SW480 (cell line): ENCODE data around the gene MYH14.

Experiments used
- DNase-seq: peaks from one replicate; pipeline ENCODE4 v3.0.0-alpha.2; 2016; ENCODE audit warnings: low spot score

The MYH14 gene

GRCh38 chr19:50195224-50195623 lies 8.2 kb upstream of the MYH14 start:
- DNase-seq: no peak

GRCh38 chr19:50196322-50196932 lies 7.0 kb upstream of the MYH14 start:
- no peak for DNase-seq

GRCh38 chr19:50197348-50197747 lies 6.1 kb upstream of the MYH14 start:
- no peak for DNase-seq

GRCh38 chr19:50198431-50199258 lies 4.8 kb upstream of the MYH14 start:
- DNase-seq: no peak

GRCh38 chr19:50199259-50199555 lies 4.2 kb upstream of the MYH14 start:
- no peak for DNase-seq

GRCh38 chr19:50202386-50202785 lies 1.0 kb upstream of the MYH14 start:
- no peak for DNase-seq

GRCh38 chr19:50202962-50203280 lies 501 bp upstream of the MYH14 start:
- no peak for DNase-seq

GRCh38 chr19:50204081-50204428 lies 633 bp downstream of the MYH14 start:
- DNase-seq: no peak

GRCh38 chr19:50204811-50205675 lies 1.6 kb downstream of the MYH14 start:
- DNase-seq: peak; percentile 95

GRCh38 chr19:50205681-50206138 lies 2.3 kb downstream of the MYH14 start:
- DNase-seq: peak; percentile 89

GRCh38 chr19:50206191-50206590 lies 2.8 kb downstream of the MYH14 start:
- no peak for DNase-seq

- no peak for DNase-seq
Measured at GRCh38 chr19:50207730-50208129, 4.3 kb downstream of the MYH14 start.

- no peak for DNase-seq
Measured at GRCh38 chr19:50209131-50209530, 5.7 kb downstream of the MYH14 start.

- no peak for DNase-seq
Measured at GRCh38 chr19:50210425-50210824, 7.0 kb downstream of the MYH14 start.

- DNase-seq: no peak
Measured at GRCh38 chr19:50213925-50214324, 10.5 kb downstream of the MYH14 start.

GRCh38 chr19:50214699-50215543 lies 11.5 kb downstream of the MYH14 start:
- peak; percentile 86 for DNase-seq

- DNase-seq: no peak
Measured at GRCh38 chr19:50215820-50216219, 12.4 kb downstream of the MYH14 start.

- DNase-seq: no peak
Measured at GRCh38 chr19:50221087-50221486, 17.7 kb downstream of the MYH14 start.

GRCh38 chr19:50222691-50223438 lies 19.4 kb downstream of the MYH14 start:
- no peak for DNase-seq

GRCh38 chr19:50223439-50223716 lies 20.0 kb downstream of the MYH14 start:
- DNase-seq: no peak

GRCh38 chr19:50224986-50225747 lies 21.7 kb downstream of the MYH14 start:
- DNase-seq: no peak
